ENCODE results near the gene COL8A2. TPM values are rescaled to one million over a fixed set of nuclear protein-coding genes. Genes with fewer than 3 reads are reported as not detected.

Gene COL8A2
- total and polyA plus RNA-seq, 2 of the 4 experiments (the other 2 are of a cell fraction) = 0.54 to 1.1 TPM

DNA sequence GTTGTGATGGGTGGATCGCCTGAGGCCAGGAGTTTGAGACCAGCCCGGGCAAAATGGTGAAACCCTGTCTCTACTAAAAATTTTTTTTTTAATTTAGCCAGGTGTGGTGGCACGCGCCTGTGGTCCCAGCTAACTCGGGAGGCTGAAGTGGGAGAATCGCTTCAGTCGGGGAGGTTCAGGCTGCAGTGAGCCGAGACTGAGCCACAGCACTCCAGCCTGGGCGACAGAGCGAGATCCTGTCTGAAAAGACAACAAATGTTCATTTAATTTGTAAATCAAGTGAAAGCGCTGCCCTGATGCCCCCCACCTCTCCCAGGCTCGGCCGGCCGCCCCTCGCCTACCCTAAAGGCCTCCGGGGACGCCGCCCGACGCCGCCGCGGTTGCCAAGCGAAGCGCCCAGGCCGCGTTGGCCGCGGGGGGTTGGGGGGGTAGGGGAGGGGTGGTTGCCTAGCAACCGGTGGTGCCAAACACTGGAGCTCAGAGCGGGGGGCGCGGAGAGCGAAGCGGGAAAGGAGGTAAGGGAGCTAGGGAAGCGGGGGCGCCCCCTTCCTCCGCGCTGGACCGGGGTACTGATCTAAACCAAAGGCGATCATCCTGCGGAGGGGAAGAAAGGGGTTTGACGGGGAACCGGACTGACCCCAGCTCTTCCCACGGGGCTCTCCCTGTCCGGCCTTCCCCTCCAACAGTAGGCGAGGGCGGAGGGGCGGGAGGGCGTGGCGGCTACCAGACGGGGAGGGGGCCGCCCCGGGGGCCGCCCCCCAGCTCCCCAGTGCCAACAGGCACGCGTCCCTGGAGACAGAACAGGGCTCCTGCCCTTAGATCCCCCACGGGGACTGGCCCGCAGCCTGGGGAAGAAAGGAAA lies 41.2 kb downstream of the COL8A2 start, which contains the start of gene TEKT2:
Gene TEKT2 (plus strand): TSS at position 460 of the 862 bp plus-strand sequence. CDS start 828 bp downstream, outside the sequence.
- no TSS peak for BruUV-seq (replicated peaks)
- Histone ChIP-seq H2BK120ac (ENCODE audit: low read depth, low read length) (no peak within 1 kb of the TSS), H3K9me3 (ENCODE audit: control insufficient read depth, insufficient read depth, low read length) (no peaks in the 10 kb centered on the region), H4K91ac (ENCODE audit: insufficient read depth, low read depth, low read length) (no peak within 1 kb of the TSS), H2AK5ac (ENCODE audit: low read depth, low read length) (no peak within 1 kb of the TSS), H3K4me1 (ENCODE audit: control insufficient read depth, insufficient read depth, low read length) (no peaks in the 10 kb centered on the region), H3K9ac (ENCODE audit: low read depth, low read length) (no peak within 1 kb of the TSS), H3K36me3 (ENCODE audit: control insufficient read depth, insufficient read depth, low read length) (no peaks in the 10 kb centered on the region), H3K14ac (replicated peaks; ENCODE audit: low read depth, low read length) (peak within 1 kb of the TSS; percentile 32; the same call in 1 of the 2 replicates), H2BK20ac (ENCODE audit: low read depth, low read length) (no peak within 1 kb of the TSS), H3K4me2 (ENCODE audit: low read depth, low read length) (peak within 1 kb of the TSS; percentile 71), H3K18ac (ENCODE audit: low read depth, low read length) (no peak within 1 kb of the TSS), H3K4me3 (ENCODE audit: insufficient read depth, low read depth, low read length) (peak within 1 kb of the TSS; percentile 31), H3K4ac (ENCODE audit: low read depth, low read length) (0 out of 2 replicates have a peak within 1 kb of the TSS, but pooled peaks have one; percentile 3), H2BK5ac (ENCODE audit: low read depth, low read length, poor library complexity, severe bottlenecking) (no peak within 1 kb of the TSS), H3K23ac (ENCODE audit: low read depth, low read length) (no peak within 1 kb of the TSS), H3K79me1 (ENCODE audit: low read depth in 1 of 2, low read length in 2 of 2) (peaks cover 0 to 1% of the 10 kb centered on the region in 2 experiments; a peak in 1 of 4 replicates), H3K56ac (ENCODE audit: extremely low read depth, insufficient read depth, low read length) (no peak within 1 kb of the TSS), H3K9me1 (ENCODE audit: insufficient read depth, low read length) (peaks cover 8% of the 10 kb centered on the region; the same call in 1 of the 2 replicates), H2AK9ac (replicated peaks; ENCODE audit: low read depth, low read length, poor library complexity) (peak within 1 kb of the TSS; percentile 91), H3K27ac (ENCODE audit: insufficient read depth, low read length) (no peak within 1 kb of the TSS), H3K27me3 (ENCODE audit: control insufficient read depth, insufficient read depth, low read length) (no peaks in the 10 kb centered on the region; the same call in 1 of the 2 replicates), H4K5ac (ENCODE audit: low read depth, low read length) (no peak within 1 kb of the TSS), H4K8ac (ENCODE audit: low read depth in 2 of 2, low read length in 2 of 2) (peak within 1 kb of the TSS; percentile 63 to 85; a peak in 2 of 4 replicates), H2AFZ (replicated peaks; ENCODE audit: low read length, poor library complexity) (peak within 1 kb of the TSS; percentile 95), H4K20me1 (ENCODE audit: insufficient read depth, low read length) (no peaks in the 10 kb centered on the region), H2BK15ac (ENCODE audit: low read depth, low read length) (no peak within 1 kb of the TSS)
- ChIA-PET CTCF (no interaction called here), POLR2A (ENCODE audit: unreplicated experiment) (no interaction called here)
- TF ChIP-seq MXI1 (IDR thresholded peaks at IDR 0.05; ENCODE audit: borderline replicate concordance, low read depth, low read length) (no peak), RCOR1 (IDR thresholded peaks at IDR 0.05; ENCODE audit: insufficient replicate concordance, low read length) (no peak), NFE2L2 (IDR thresholded peaks at IDR 0.05; ENCODE audit: low read depth, low read length) (no peak), CHD1 (IDR thresholded peaks at IDR 0.05; ENCODE audit: low read depth, low read length) (no peak)
- TF ChIP-seq, protein P1, sequence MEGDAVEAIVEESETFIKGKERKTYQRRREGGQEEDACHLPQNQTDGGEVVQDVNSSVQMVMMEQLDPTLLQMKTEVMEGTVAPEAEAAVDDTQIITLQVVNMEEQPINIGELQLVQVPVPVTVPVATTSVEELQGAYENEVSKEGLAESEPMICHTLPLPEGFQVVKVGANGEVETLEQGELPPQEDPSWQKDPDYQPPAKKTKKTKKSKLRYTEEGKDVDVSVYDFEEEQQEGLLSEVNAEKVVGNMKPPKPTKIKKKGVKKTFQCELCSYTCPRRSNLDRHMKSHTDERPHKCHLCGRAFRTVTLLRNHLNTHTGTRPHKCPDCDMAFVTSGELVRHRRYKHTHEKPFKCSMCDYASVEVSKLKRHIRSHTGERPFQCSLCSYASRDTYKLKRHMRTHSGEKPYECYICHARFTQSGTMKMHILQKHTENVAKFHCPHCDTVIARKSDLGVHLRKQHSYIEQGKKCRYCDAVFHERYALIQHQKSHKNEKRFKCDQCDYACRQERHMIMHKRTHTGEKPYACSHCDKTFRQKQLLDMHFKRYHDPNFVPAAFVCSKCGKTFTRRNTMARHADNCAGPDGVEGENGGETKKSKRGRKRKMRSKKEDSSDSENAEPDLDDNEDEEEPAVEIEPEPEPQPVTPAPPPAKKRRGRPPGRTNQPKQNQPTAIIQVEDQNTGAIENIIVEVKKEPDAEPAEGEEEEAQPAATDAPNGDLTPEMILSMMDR (conservative IDR thresholded peaks at IDR 0.05; ENCODE audit: low read depth, low read length) = no peak
- ATAC-seq (ENCODE audit: low read depth) = peak; percentile 5; the same call in 1 of the 2 replicates
- intact Hi-C loops (cut with micrococcal nuclease) (loop anchor here (10.0 kb wide), 1 partner anchor 149 kb away; the partner anchor contains the start of gene AGO3), in situ Hi-C loops (cut with MboI; ENCODE audit: low sequenced_read_pairs) (no loop called here), dilution Hi-C loops (cut with HindIII; ENCODE audit: low sequenced_read_pairs, unreplicated experiment) (no loop called here)
- WGBS, 2 experiments (ENCODE audit: extremely low coverage in 2 of 2, insufficient read length in 1 of 2) = 33% methylated on average over 15 of the region's 59 CpGs; no CpG with 5 or more reads in 1 of the 2 experiments
- no peak for DNase-seq
